SJSA1 (cell line): ENCODE results near the gene CASQ2. TPM values are rescaled to one million over a fixed set of nuclear protein-coding genes. Genes with fewer than 3 reads are reported as not detected.

Experiments
- DNase-seq, 2 experiments: peaks; one replicate each; pipeline ENCODE4 v3.0.0-alpha.2; 2015 to 2020; ENCODE audit warnings: low spot score in 2 of 2, low read depth in 1 of 2
- H3K27ac ChIP-seq: fragments of 250-450 bp; sonication (Bioruptor Pico); 2 replicates; pipeline ENCODE4 v1.5.1; 2020; ENCODE audit warnings: mild to moderate bottlenecking, moderate library complexity
- H3K27me3 ChIP-seq: fragments of 250-450 bp; sonication (Bioruptor Pico); replicated peaks from 2 replicates; pipeline ENCODE4 v1.5.1; 2020; ENCODE audit warnings: mild to moderate bottlenecking, moderate library complexity
- H3K36me3 ChIP-seq: fragments of 250-450 bp; sonication (Bioruptor Pico); 2 replicates; pipeline ENCODE4 v1.5.1; 2020; ENCODE audit warnings: mild to moderate bottlenecking
- H3K4me1 ChIP-seq: fragments of 250-450 bp; sonication (Bioruptor Pico); replicated peaks from 2 replicates; pipeline ENCODE4 v1.6.1; 2021; ENCODE audit warnings: mild to moderate bottlenecking
- H3K4me3 ChIP-seq: fragments of 250-450 bp; sonication (Bioruptor Pico); 2 replicates; pipeline ENCODE4 v1.5.1; 2020; ENCODE audit warnings: mild to moderate bottlenecking
- H3K9me3 ChIP-seq: fragments of 250-450 bp; sonication (Bioruptor Pico); replicated peaks from 2 replicates; pipeline ENCODE4 v1.5.1; 2020; ENCODE audit warnings: mild to moderate bottlenecking
- total RNA-seq: library from RNA; depleted of rRNA; stranded (reverse); fragments of >200 nt; shearing (Covaris generic); gene quantifications from 2 replicates; pipeline ENCODE4 v1.2.3, GENCODE V29; 2014; rRNA removed

The CASQ2 gene
- total RNA-seq, 1 experiment from 2014 or later = not detected

DNA sequence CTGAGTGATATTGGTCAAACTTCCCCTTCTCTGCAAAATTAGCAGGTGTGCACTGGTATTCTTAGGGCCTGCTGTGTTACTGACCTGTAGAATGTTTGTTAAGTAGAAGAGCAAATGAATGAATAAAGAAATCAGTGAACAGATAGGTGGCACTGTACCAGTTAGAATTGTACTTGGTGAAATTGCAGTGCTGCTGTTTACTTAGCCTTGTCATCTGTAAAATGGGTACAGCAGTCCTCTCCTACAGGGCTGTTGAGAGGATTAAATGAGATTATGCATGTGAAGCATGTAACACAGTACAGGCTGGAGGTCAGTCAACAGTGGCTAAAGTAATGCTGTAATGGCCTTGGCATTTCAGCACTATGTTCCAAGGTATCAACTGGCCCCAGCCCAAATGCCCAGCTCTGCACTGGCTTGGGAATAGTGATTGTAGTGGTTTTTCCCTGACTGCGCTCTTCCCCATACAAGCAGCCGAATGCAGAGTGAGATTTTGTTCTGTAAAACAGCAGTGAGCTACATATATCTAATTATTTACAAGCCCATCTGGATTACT lies 116.2 kb downstream of the CASQ2 start:
- Histone ChIP-seq H3K9me3 (no peaks in the 10 kb centered on the region), H3K4me3 (no peak overlapping the region), H3K27ac (no peak overlapping the region), H3K27me3 (no peaks in the 10 kb centered on the region), H3K36me3 (peaks cover 15% of the 10 kb centered on the region), H3K4me1 (peaks cover 38% of the 10 kb centered on the region)
- no peak for DNase-seq

DNA sequence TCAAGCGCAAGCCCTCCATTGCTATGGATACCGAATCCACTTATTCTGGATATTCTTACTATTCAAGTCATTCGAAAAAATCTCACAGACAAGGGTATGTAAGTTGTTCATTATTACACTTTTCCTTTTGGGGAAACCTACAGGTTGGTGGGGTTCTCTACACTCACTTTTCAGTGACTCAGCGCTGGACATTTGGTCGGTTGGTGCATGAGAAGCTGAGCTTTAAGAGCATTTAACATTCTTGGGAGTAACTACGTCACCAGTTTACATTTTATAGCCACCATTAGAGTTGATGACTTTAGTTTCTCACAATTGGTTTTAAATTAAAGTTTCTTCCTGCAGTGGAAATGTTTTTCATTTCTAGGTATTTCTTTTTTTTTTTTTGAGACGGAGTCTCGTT lies 117.1 kb downstream of the CASQ2 start:
- Histone ChIP-seq H3K27me3 (no peaks in the 10 kb centered on the region), H3K36me3 (peaks cover 15% of the 10 kb centered on the region), H3K4me3 (no peak overlapping the region), H3K9me3 (no peaks in the 10 kb centered on the region), H3K27ac (no peak overlapping the region), H3K4me1 (peaks cover 28% of the 10 kb centered on the region)
- no peak for DNase-seq

DNA sequence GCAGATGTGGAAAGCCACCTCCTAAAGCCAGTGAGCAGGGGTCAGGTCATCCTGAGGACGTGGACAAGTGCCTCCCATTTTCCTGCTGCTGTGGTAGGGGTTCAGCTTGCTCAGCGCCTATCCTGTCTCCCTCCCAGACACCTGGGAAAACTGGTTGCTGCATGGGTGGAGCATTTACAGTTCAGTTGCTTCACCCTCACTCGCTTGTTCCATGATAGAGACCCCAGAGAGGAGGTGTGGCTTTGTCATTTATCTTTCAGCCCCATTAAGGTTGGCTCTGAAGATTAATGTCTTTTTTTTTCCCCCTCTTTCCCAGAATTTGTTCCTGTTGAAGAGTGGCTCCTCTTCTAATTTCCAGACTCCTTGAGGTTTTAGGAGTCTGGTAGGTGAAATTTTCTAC lies 117.6 kb downstream of the CASQ2 start:
- Histone ChIP-seq H3K4me1 (peaks cover 26% of the 10 kb centered on the region), H3K27ac (no peak overlapping the region), H3K9me3 (no peaks in the 10 kb centered on the region), H3K36me3 (peaks cover 15% of the 10 kb centered on the region), H3K27me3 (no peaks in the 10 kb centered on the region), H3K4me3 (no peak overlapping the region)
- no peak for DNase-seq

Other genes with a start within 250 kb of the CASQ2 start
- gene VANGL1, start 126.7 kb downstream of the CASQ2 start, total RNA-seq = 11.7 and 22.4 TPM in 2 replicates
- gene NHLH2, start 72.4 kb upstream of the CASQ2 start, total RNA-seq = 0.11 TPM in 1 of 2 replicates, not detected in the other
- 0.94 and 4.7 TPM in 2 replicates for gene SLC22A15, start 207.8 kb upstream of the CASQ2 start, total RNA-seq